ENCODE data around the gene CGB8.

GRCh38 chr19:49057636-49058234 lies 8.8 kb upstream of the CGB8 start, which contains the start of gene CGB7:
- TF ChIP-seq RCOR1 (IDR thresholded peaks at IDR 0.05; ENCODE audit: low read depth, low read length) (no peak), EP300 (IDR thresholded peaks at IDR 0.05) (no peak), KDM1A (IDR thresholded peaks at IDR 0.05; ENCODE audit: low read depth) (no peak), POLR2A (IDR thresholded peaks at IDR 0.05; ENCODE audit: low read length) (no peak), MAX (IDR thresholded peaks at IDR 0.05) (no peak)
- TF ChIP-seq, protein P1, sequence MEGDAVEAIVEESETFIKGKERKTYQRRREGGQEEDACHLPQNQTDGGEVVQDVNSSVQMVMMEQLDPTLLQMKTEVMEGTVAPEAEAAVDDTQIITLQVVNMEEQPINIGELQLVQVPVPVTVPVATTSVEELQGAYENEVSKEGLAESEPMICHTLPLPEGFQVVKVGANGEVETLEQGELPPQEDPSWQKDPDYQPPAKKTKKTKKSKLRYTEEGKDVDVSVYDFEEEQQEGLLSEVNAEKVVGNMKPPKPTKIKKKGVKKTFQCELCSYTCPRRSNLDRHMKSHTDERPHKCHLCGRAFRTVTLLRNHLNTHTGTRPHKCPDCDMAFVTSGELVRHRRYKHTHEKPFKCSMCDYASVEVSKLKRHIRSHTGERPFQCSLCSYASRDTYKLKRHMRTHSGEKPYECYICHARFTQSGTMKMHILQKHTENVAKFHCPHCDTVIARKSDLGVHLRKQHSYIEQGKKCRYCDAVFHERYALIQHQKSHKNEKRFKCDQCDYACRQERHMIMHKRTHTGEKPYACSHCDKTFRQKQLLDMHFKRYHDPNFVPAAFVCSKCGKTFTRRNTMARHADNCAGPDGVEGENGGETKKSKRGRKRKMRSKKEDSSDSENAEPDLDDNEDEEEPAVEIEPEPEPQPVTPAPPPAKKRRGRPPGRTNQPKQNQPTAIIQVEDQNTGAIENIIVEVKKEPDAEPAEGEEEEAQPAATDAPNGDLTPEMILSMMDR (IDR thresholded peaks at IDR 0.05), result no peak

Data from A549 (cell line).